DMS153 treated with DMSO at 0.1 percent for 48 hours (cell line): ENCODE measurements around the gene OR6C65.

Source experiments
- DNase-seq: peaks from one replicate; lab custom pipeline; 2025; ENCODE audit not compliant: unreplicated experiment; lab: John Stamatoyannopoulos, UW

Gene OR6C65

GRCh38 chr12:55445357-55445756 lies 45.0 kb downstream of the OR6C65 start:
- no peak for DNase-seq

DNA sequence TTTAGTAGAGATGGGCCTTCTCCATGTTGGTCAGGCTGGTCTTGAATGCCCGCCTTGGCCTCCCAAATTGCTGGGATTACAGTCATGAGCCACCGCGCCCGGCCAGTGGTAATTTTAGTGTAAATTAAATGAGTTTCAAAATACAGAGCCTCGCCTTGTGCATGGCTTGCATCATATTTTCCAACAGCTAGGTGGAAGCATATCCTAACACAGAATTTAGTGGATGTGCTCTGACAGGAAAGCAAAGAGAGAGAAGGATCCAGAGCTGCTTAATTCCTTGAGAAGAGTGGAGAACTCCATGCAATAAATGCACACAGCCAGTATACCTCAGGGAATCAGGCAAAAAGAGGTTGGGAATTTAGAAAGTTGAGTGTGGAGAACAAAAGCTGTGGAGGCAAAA lies 46.0 kb downstream of the OR6C65 start:
- DNase-seq = no peak

GRCh38 chr12:55448825-55449224 lies 48.5 kb downstream of the OR6C65 start:
- no peak for DNase-seq
